Measurements from ENCODE around the gene SEMA3E. TPM values are rescaled to one million over a fixed set of nuclear protein-coding genes. Genes with fewer than 3 reads are reported as not detected.

The SEMA3E gene
- total RNA-seq, result 20.3 TPM

GRCh38 chr7:83648464-83649241 lies at the start of gene SEMA3E:
Gene SEMA3E, minus strand, starts transcription at chr7:83649139.

Small RNA genes lying within 50 kb of the gene (small RNA-seq; reads per million reads assigned to genes)
- gene AC079987.1 (ENCODE audit: low replicate concordance), result not detected

Data from parietal lobe (tissue), 2 donors.